HepG2 (cell line): ENCODE results near the gene WDR70.

Source experiments
- CEBPB ChIP-seq: IDR thresholded peaks from 2 replicates; pipeline ENCODE4 v1.6.1; 2011; ENCODE audit warnings: low read depth, low read length, improper control_type of control experiment, borderline replicate concordance
- CTCF ChIP-seq: sonication (generic); formaldehyde crosslinking; IDR thresholded peaks from 2 replicates; pipeline ENCODE4 v1.5.0; 2020; ENCODE audit warnings: mild to moderate bottlenecking, missing genetic modification reagents, moderate library complexity
- GFI1 ChIP-seq: sonication (generic); formaldehyde crosslinking; IDR thresholded peaks from 2 replicates; pipeline ENCODE4 v1.5.0; 2020; ENCODE audit warnings: missing genetic modification reagents, mild to moderate bottlenecking, borderline replicate concordance
- IRF2 ChIP-seq: IDR thresholded peaks from 2 replicates; pipeline ENCODE4 v1.6.1; 2018; ENCODE audit warnings: missing genetic modification reagents, missing compliant biosample characterization
- PCBP2 ChIP-seq: fragments of 200-400 bp; formaldehyde crosslinking; optimal IDR thresholded peaks from 2 replicates; pipeline ENCODE3; 2018; ENCODE audit warnings: low read length, low read depth; ENCODE audit not compliant: poor library complexity, severe bottlenecking
- POLR2A ChIP-seq, 2 experiments: IDR thresholded peaks; 2 replicates each; pipeline ENCODE4 v1.6.1; 2011; ENCODE audit warnings: low read depth in 2 of 2, low read length in 2 of 2, mild to moderate bottlenecking in 1 of 2, moderate library complexity in 1 of 2; ENCODE audit not compliant: insufficient read depth in 1 of 2
- WIZ ChIP-seq: sonication (generic); formaldehyde crosslinking; IDR thresholded peaks from 2 replicates; pipeline ENCODE4 v1.5.1; 2020; ENCODE audit warnings: mild to moderate bottlenecking, missing genetic modification reagents
- ZBTB10 ChIP-seq: sonication (generic); formaldehyde crosslinking; IDR thresholded peaks from 2 replicates; pipeline ENCODE4 v1.4.0; 2020; ENCODE audit warnings: missing genetic modification reagents, borderline replicate concordance
- ZBTB33 ChIP-seq: sonication (generic); formaldehyde crosslinking; IDR thresholded peaks from 2 replicates; pipeline ENCODE4 v1.4.0; 2020; ENCODE audit warnings: missing genetic modification reagents
- ZBTB38 ChIP-seq: sonication (generic); formaldehyde crosslinking; IDR thresholded peaks from 2 replicates; pipeline ENCODE4 v1.5.1; 2020; ENCODE audit warnings: mild to moderate bottlenecking, missing genetic modification reagents
- ZNF276 ChIP-seq: sonication (generic); formaldehyde crosslinking; IDR thresholded peaks from 2 replicates; pipeline ENCODE4 v1.4.0; 2020; ENCODE audit warnings: mild to moderate bottlenecking, low read depth, missing genetic modification reagents

- TF ChIP-seq ZBTB33 (no peak), PCBP2 (no peak), GFI1 (CRISPR knock-in tag) (no peak), POLR2A (IDR thresholded peaks at IDR 0.05; ENCODE audit: insufficient read depth in 1 of 2, low read depth in 2 of 2, low read length in 2 of 2) (no peak), ZBTB38 (CRISPR knock-in tag) (no peak), CTCF (CRISPR knock-in tag) (no peak), IRF2 (CRISPR knock-in tag) (no peak), ZBTB10 (CRISPR knock-in tag) (no peak), WIZ (CRISPR knock-in tag) (no peak), ZNF276 (CRISPR knock-in tag) (no peak), CEBPB (no peak)
Observed at GRCh38 chr5:37658440-37658839, 279.3 kb downstream of the WDR70 start.
